Cardiac ventricle fibroblast (primary cell): Measurements from ENCODE around the gene P2RY14. TPM values are rescaled to one million over a fixed set of nuclear protein-coding genes. Genes with fewer than 3 reads are reported as not detected.

Experiments used
- total RNA-seq: library from RNA; depleted of rRNA; stranded (reverse); fragments of >200 nt; gene quantifications from 2 replicates; pipeline ENCODE4 v1.2.3, GENCODE V29; 2015

P2RY14 gene
- not detected in 2 replicates for total RNA-seq

DNA sequence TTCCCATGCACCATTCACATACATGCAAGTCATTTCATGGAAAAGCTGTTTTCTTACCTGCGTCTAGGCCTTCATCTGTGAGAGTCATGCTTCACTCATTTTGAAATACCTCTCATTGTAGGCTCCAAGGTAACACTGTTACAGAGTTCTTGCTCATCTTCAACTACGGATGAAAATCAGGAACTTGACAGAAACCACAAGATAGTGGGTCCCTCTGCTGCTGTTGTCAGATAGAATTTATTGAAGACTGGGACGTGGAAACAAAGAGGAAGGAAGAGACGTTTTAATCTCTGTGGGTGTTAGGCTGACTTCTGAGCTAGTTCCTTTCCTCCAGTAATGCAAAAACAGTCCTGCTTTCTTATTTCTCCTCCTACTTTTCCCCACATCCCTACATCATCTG lies at the start of gene P2RY14:
Gene P2RY14 (minus strand): TSS at position 313 of the 400 bp plus-strand sequence. CDS start 64,226 bp downstream, outside the sequence.

DNA sequence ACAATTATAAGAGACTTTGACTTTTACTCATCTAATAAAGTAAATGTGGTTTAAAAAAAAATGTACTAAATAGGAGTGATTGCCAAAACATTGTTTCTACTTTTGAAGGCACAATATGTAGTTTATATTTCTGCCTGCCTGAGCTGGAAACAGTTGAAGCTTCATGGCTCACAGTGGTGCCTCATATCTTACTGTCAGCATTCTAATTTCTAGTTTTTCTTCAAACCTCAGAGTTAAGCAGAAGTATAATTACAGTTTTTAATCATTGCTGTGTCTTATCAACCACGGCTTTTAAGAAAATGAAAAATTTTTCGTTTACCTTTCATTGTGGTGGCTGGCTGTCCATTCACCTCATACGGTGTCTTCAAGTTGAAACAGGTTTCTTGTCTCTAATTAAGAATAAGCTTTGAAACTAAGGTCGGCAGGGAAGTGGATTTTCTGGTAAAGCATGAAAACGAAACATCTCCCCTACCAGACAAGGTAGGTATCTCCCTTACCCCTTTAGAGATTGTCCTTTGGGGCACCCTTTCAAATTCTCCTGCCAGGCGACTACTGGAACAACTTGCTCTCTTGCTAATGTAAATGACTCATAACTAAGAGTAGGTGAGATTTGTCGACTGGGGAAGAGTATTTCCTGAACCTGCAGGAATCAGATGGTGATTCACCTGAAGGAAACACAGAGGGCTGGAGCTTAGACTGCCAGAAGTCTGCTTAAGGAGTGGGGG lies 38.1 kb upstream of the P2RY14 start, which contains the start of gene GPR87:
Gene GPR87 (minus strand): TSS at position 554 of the 725 bp plus-strand sequence. CDS start 16,720 bp downstream, outside the sequence.

DNA sequence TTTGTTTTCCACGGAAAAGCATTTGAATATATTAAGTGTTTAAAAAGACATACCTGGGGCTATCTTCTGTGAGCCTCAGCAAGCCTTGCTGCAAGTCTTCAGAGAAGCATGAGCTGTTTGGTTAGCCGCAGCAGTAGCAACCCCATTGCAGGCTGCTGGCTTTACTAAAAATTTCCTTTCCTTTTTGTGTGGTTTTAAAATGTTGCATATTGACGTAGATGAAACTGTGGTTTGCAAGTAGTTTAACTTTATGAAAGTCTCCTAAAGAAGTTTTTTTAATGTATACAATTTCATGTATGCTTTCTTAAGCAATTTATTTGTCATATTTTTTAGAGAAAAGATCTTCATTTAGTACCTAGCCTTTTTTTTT lies 75.3 kb downstream of the P2RY14 start, which contains the start of gene GPR171:
Gene GPR171 (minus strand): TSS at position 166 of the 370 bp plus-strand sequence. CDS start 3,830 bp downstream, outside the sequence.

Other genes with a start within 250 kb of the P2RY14 start
- gene MED12L, start 192.9 kb downstream of the P2RY14 start, total RNA-seq, result 0.05 and 0.06 TPM in 2 replicates
- not detected in 2 replicates for gene GPR171, start 75.3 kb downstream of the P2RY14 start, total RNA-seq
- gene GPR87, start 38.3 kb upstream of the P2RY14 start, total RNA-seq, result not detected in 2 replicates
- not detected in 2 replicates for gene P2RY13, start 51.0 kb upstream of the P2RY14 start, total RNA-seq
- gene P2RY12, start 106.2 kb upstream of the P2RY14 start, total RNA-seq, result 0.64 and 1.4 TPM in 2 replicates
- 11.6 and 14.9 TPM in 2 replicates for gene IGSF10, start 182.5 kb upstream of the P2RY14 start, total RNA-seq